Retina (tissue), 1 donor: ENCODE measurements around the gene GPR142.

Source experiments
- DNase-seq: peaks from one replicate; pipeline ENCODE4 v3.0.0-alpha.2; 2016

The GPR142 gene, protein sequence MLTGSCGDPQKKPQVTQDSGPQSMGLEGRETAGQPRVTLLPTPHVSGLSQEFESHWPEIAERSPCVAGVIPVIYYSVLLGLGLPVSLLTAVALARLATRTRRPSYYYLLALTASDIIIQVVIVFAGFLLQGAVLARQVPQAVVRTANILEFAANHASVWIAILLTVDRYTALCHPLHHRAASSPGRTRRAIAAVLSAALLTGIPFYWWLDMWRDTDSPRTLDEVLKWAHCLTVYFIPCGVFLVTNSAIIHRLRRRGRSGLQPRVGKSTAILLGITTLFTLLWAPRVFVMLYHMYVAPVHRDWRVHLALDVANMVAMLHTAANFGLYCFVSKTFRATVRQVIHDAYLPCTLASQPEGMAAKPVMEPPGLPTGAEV

DNA sequence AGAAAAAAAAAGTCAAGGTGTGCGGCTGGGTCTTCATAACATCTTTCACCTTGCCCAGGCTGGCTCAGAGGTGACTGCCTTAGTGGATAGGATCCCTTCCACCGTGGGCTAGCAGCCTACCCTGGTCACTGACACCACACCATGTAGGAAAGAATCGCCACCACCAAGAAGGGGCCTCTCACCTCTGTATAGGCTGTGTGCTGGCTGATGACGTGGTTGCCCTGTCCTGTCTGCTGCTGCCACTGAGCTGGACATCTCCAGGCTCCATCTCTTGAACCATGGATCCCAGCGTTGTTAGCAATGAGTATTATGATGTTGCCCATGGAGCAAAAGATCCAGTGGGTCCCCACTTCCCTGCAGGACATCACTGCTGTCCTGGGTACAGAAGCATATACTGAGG lies at the start of gene GPR142:
Gene GPR142, plus strand, starts transcription at position 301 of the 400 bp plus-strand sequence. CDS start 2,035 bp downstream, outside the sequence.
- DNase-seq, result no peak

DNA sequence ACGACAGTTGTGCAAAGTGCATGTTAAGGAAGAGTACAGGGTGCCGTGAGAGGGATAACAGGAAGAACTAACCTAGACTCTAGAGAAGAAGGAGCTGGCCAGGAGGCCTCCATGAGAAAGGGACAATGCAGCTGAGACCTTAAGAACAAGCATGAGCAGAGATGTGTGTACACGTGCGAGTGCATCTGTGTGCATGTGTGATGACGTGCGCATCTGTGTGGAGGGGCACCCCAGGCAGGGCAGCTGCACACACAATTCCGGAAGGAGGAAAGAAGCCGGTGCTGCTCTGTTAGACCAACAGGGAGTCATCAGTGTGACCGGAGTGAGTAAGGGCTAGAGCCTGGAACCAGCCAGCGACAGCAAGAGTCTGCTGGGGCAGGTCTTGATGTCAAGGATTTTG lies 48.9 kb upstream of the GPR142 start:
- DNase-seq, result no peak

DNA sequence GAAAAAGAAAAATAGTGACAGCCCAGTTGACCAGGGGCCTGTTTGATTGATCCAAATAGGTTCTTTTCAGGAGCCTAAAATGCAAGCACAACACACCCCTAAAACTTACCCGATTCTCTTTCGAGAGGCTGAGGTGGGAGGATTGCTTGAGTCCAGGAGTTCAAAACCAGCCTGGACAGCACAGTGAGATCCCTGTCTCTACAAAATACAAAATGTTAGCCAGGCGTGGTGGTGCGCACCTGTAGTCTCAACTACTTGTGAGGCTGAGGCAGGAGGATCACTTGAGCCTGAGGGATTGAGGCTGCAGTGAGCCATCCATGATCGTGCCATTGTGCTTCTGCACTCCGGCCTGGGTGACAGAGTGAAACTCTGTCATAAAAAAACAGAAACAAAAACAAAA lies 42.8 kb upstream of the GPR142 start:
- DNase-seq, result no peak

DNA sequence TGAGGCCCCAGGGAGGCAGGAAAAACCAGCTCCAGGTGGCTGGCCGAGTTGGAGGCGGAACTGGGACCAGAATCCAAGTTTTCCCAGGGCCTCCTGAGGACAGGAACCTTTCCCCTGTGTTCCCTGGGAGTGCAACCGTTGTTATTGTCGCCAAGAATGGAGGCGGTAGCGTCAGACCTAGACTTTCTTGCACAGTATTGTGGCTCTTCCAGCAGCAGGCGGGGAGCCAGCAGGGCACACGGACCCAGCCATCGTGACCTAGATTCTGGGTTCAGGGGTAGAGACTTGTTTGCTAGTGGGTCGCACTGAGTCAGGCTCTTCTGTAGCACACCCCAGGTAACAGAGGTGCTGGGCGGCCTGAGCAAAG lies 41.9 kb upstream of the GPR142 start:
- DNase-seq, result peak; percentile 69

DNA sequence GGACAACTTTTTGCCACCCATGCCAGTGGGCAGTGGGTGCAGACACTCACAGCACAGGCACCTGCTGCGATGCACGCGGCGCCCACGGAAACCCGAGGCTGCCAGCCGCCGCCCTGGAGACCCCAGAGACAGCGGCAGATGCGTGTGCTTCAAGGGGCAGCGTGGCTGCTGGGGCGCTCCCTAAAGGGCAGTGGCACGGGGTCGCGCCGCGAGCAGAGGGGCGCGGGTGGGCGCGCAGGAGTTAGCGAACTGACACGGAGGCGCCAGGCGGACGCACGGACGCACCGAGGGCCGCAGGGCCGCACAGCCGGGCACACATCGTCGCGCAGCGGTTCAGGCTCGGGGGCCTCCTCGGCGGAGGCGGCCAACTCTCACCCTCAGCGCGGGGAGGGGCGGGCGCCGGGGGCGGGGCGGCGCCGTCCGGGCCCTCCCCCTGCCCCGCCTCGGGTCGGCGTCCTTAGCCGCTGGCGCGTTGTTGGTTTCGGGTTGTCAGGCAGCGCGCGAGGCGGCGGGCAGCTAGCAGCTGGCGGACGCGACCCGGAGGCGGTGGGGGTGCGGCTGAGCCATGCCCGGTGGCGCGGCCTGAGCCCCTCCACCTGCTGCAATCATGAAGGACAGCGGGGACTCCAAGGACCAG lies 41.4 kb upstream of the GPR142 start, which contains the start of gene KIF19:
Gene KIF19, plus strand, starts transcription at position 484 of the 637 bp plus-strand sequence. Its CDS starts 124 bp downstream, at position 608.
- DNase-seq, result peak; percentile 84

DNA sequence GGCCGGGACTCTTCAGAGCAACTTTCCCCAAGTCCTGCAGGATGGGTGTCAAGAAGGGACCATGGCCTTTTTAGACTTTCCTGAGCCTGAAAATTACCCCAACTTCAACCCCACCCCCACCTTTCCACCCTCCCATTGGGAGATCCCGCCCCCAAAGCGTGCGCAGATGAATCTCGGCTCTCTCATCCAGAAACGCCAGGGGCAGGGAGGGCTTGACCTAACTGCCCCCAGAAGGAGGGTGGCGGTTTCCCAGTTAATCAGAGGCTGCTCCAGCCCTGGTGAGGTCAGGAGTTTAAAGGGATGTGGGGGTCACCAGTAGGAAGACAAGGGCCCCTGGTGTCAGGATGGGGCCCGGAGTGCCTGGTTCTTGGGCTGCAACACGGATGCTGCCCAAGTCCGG lies 40.8 kb upstream of the GPR142 start:
- no peak for DNase-seq

DNA sequence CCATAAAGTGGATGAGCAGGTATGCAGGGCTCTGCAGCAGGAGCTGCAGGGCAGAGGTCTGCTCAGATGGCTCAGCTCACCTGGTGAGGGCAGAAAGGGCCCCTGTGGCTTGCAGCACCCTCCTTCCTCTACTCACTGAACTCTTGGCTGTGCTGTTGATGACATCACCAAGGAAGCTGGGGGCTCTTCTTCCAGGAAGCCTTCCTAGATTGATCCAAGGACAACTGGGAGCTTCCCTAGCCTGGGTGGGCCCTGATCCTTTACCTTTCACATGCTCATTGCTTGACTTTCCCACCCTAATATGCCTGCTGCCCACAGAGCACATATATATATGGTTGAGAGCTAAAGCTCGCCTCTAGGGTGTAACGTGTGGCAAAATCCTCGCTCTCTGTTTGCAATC lies 38.8 kb upstream of the GPR142 start:
- DNase-seq, result no peak

DNA sequence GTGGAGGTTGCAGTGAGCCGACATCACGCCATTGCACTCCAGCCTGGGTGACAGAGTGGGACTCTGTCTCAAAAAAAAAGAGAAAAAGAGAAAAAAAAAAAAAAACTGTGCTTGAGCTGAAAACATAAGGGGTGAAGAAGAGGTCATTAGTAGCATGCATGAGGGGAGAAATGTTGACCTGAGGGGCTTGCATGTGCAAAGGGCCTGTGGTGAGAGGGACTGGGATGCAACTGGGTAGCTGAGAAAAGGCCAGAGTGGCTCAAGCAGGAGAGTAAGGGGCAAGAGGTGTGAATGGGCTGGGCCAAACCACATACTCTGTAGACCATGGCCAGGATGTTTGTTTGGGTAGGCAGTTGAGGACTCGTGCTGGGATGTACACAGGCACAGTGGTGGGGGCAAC lies 37.9 kb upstream of the GPR142 start:
- no peak for DNase-seq

DNA sequence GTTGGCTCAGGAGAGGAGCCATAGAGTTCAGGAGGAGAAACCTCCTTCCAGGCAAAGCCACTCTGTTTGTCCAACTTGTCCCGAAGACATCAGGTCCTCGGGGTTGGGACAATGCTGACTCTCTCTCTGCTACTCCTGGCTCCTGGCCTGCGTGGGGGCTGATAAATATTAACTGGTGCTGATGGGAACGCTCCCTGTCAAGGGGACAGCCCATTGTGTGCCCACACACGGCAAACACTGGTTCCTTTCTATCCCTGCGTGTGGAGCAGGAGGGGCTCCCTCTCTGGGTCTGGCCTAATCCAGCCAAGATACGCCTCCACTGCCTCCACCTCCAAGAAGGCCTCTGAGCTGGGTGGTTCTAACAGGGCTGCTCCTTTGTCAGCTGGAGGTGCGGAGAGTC lies 36.9 kb upstream of the GPR142 start:
- DNase-seq, result no peak

DNA sequence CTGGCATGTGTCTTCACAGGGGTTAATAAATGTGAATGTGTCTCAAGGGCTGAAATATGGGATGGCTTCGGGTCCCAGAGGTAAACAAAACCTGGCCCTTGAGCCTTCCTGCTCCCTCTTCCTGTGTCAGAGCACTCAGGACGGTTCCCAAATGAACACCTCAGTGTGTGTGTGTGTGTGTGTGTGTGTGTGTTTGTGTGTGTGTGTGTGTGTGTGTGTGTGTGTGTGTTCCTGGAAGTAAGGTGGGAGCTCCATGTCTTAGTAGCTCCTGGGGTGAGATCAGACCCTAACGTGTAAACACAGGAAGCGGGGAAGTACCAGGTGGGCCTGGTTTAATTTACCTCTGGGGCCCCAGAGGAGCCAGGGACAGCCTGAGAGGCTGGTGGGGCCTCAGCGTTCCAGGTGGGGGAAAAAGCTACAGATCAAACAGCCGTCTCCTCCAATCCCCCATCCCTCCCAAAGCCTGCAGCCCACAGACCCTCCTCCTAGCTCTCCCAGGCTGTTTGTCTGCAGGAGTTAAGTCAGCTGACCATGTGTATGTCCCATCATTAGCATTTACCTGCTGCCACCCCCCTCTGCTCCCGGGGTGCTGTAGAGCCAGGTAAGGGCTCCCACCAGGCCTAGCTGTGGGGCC lies 35.2 kb upstream of the GPR142 start:
- DNase-seq, result no peak

DNA sequence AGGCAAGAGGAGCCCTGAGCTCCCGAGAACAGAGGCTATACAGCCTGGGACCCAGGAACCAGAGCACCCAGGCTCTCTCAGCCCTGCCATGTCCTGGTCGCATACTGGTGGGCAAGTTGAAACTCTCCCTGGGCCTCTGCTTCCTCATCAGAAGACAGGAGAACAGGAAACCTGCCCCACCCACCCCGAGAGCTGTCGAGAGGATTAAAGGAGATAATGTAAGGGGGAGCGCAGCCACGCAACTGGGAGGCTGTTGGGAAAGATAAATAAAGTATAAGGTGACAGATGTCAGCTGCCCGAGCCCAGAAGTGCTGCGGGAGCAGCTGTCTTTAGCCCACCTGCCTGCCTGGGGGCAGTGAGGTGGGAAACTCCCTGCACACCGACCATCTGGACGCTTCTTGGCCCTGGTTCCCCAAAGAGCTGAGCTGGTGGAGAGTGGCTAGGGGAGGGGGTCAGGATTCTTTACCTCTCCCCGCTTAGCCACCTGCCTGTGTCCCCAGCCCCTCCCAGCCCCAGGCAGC lies 34.5 kb upstream of the GPR142 start:
- peak; percentile 61 for DNase-seq

DNA sequence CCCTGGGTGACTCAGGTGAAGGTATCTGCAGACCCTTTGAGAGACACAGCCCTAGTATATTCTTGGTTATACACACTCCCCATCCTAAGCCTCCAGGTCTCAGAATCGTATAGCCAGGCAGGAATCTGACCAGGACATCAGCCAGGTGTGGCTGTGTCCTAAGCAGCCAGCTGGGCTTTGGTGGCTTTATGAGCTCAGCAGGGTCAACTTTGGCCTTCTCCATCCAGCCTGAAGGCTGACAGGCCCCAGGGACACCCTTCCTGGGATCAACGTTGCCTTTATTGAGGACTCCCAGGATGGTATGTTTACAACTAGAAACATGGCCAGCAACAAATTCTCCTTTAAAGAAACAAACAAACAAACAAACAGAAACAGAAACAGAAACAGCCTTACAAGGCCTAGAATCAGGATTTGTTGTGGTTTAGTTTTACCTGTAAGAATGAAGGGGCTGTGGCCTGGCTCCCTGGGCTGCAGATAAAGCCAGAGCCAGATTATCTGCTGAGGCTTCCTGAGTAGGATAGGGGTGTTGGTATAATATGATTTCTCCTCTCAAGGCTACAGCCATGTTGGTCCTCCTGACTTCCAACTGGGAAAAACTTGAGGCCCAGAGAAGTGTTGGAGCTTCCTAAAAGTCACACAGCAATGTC lies 32.8 kb upstream of the GPR142 start:
- no peak for DNase-seq

DNA sequence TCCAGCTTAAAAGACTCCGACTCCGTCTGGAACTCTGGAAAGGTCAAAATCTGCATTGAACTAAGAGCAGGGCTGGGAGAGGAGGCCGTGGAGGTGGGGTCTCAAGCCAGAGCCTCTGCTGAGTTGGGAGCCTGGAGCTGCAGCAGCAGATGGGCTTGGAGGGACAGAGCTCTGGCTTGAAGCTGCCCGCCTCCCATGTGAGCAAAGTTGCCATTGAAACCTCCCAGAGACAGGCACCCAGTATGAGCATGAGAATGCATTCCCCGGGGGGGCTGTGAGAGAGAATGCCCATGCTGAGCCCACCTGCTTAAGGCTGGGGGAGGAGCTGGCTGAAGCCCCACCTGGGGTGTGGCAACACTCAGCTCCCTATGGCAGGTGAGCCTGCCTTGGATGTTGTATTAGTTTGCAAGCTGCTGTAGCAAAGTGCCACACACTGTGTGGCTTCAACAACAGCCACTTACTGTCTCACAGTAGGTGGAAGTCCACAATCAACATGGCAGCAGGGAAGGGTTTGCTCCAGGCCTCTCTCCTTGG lies 31.7 kb upstream of the GPR142 start:
- no peak for DNase-seq

DNA sequence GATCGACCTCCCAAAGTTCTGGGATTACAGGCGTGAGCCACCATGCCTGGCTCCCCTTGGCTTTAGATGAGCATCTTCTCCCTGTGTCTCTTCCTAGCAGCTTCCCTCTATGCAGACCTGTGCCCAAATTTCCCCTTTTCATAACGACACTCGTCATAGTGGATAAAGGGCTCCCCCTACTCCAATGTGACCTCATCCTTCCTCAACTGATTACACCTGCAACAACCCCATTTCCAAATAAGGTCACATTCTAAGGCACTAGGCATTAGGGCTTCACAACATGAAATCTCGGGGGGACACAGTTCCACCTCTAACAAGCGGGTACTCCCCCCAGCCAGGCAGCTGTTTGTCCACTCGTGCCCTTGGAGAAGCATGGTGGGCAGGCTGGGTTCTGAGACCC lies 31.0 kb upstream of the GPR142 start:
- no peak for DNase-seq

DNA sequence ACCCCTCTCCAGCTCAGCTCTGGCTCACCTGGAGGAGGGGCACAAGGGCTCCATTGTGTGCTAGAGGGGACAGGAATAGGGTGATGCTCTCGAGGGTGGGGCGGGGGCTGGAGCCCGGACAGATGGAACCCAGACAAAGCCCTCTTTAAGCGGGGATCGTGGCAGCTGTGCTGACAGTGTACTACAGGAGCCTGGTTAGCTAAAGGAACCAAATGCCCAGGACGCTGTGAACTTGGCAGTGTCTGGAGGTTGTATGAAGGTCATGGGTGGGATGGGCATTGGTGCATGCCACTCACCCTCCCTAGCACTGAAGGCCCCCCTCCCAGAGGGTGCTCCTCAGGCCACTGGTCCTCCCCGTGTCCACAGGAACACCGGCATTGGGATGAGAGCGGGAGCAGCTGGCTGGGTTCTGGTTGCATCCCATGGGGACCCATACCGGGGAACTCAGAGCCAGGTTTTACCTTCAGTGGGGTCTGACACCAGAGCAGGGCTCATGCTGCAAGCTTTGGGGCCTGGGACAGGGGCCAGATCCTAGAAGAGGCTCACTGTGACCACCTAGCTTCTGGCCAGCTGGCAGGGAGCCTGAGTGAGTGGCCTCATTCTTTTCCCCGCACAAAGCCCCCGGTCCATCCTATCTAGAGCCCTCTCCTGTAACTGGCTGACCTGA lies 29.3 kb upstream of the GPR142 start:
- DNase-seq, result peak; percentile 40

DNA sequence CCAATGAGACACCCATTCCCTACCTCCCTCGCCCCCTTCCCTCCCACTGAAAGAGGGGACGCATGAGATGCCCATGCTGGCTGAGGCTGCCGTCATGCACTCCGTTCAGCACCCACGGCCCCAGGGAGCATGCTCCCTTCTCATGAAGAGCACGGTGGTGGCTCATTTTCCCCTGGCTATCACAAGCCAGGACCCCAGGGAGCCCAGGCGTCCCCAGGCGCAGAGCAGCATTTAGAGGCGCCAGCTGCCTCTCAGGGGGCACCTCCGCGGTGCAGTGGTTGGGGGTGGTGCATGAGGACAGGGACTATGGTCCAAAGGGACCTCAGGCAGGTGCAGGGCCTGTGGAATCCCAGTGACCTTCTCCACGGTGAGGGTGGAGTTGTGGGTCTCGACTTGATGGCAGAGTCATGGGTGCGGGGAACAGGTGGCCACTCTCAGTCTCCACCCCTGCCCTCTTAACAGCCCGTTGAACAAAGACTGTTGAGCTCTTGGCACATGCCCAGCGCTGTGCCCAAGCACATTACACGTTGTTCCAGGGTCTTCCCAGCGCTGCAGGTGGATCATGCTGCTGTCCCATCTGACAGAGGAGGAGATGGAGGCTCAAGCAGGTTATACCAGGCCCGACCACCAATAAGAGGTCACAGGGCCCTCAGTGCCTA lies 27.6 kb upstream of the GPR142 start:
- no peak for DNase-seq

DNA sequence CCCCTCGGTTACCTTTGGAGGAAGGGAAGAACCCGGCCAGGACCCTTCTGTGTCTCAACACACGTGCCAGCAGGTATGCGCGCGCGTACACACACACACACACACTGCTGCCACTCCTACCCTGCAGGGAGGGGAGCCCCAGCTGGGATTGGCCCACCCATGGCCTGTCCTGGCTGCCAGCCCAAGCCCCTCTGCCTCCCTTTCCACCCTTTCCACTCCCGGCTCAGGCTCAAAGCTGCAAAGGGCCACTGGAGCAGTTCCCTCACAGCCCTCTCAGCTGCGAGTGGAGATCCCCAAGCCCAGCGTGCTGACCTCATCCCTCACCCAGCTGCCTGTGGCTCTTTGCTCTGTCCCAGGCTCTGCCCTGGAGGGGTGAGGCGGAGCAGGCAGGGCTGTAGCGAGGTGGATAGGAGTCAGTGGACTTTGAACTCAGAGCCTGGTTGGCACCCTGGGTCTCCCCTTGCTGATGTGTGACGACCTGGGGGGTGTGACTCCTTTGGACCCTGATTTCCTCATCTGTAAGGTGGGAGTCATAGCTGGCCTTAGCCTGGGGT lies 26.8 kb upstream of the GPR142 start:
- DNase-seq, result no peak

DNA sequence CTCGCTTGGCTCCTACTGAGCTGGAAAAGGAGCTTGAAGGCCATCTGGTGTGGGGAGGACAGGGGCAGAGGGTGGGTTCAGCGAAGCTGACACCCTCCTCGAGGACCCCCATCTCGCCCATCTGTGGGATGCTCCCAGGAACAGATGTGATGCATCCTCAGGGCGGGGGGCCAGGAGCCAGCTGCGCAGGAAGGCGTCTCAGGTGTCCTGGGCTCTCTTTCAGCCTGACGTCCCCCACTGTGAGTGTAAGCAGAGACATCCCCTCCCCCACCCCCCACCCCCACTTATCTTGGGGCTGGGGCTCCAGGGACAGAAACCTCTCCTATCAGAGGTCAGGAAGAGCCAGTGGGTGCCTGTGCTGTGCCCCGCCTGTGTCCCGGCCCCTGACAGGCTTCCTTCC lies 25.1 kb upstream of the GPR142 start:
- no peak for DNase-seq

DNA sequence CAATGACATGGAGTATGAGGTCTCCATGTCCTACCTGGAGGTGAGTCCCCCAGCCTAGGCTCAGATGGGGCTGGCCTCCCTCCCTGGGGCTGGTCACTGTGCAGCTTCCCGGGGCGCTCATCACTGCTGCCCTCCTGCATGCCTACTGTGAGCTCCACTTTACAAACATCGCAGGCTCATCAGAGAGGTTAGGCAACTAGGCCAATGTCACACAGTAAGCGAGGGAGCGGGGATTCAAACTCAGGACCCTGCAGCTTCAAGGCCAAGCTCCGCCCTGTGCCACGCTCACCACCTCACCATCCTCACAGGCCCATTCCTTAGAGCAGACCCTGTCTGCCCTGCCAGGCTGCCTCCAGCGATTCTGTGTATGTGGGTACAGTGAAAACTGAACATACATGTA lies 24.2 kb upstream of the GPR142 start:
- DNase-seq, result no peak

DNA sequence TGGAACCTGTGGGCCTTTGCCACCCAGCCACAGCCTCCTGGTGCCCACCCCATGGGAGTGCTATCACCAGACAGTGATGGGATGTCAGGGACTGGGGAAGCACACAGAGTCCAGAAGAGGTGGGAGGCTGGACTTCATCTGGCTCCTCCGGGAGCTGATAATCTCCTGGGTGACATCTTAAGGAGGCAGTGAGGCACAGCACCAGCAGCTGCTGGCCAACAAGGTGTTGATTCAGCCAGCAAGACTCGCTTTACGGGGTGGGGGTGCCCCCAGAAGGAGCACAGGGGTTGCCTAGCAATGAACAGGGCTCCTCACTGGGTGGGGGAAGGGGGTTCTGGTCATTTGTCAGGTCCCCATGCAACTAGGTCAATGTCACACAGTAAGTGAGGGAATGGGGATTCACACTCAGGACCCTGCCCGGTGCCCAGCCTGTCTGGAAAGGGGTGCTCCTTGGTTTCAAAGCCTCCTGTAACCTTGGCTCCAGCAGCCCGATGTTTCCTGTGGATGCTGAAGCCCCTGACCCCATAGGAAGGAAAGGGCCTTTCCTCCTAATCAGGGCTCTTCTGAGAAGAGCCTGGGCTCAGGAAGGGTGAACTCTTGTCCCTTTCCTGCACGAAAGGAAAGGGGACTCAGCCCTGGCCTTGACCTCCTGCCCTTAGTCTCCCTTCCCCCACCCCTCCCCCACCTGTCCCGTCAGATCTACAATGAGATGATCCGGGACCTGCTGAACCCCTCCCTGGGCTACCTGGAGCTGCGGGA lies 23.6 kb upstream of the GPR142 start:
- DNase-seq, result no peak

DNA sequence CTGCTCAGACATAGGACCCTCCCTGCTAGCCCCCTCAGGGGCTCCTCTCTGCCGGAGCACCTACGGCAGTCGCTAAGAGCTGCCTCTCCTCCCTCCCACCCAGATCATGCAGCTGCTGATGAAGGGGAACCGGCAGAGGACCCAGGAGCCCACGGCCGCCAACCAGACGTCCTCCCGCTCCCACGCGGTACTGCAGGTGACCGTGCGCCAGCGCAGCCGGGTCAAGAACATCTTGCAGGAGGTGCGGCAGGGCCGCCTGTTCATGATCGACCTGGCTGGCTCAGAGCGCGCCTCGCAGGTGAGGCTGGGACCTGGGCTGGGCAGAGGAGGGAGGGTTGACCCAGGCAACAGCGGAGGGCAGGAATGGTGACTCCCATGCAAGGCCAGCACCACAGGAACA lies 22.6 kb upstream of the GPR142 start:
- DNase-seq, result no peak
